NCI-H2227 (cell line): ENCODE data around the gene GNAS.
"Not testable (repeated sequence)": the region's sequence is repeated elsewhere in the genome, so short reads cannot be mapped to it uniquely, and the experiment has no call there.

Source experiments
- DNase-seq: peaks from one replicate; lab custom pipeline; 2025; ENCODE audit not compliant: unreplicated experiment; lab: John Stamatoyannopoulos, UW

GNAS gene

GRCh38 chr20:58923117-58923712 lies 70.7 kb downstream of the GNAS start:
- no peak for DNase-seq

GRCh38 chr20:58926802-58927489 lies 74.4 kb downstream of the GNAS start:
- DNase-seq, result no peak

DNA sequence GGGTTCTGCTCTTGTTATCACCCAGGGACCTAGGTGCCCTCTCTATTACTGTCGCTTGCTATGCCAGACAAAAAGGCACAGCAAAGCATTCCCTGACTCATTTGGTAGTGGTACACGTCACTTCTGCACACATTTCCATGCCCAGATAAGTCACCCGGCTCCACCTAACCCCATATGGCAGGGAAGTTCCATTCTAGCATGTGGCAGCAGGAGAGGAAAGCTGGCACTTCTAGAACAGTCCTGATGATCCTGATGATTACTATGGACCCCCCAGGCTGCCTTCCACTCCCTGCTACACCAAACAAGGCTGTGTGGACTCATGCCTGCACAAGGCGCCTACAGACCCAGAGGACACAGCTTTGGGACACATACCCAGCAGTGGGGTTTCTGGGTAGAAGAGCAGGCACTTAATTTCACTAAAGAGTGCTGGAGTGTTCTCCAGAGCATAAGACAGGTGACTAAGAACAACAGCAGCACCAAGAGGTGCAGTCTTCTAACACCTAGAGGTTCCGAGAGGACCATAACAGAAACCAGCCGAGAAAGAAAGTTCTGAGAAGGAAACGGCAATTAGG lies 75.1 kb downstream of the GNAS start:
- no peak for DNase-seq

GRCh38 chr20:58930496-58930895 lies 78.0 kb downstream of the GNAS start:
- no peak for DNase-seq

DNA sequence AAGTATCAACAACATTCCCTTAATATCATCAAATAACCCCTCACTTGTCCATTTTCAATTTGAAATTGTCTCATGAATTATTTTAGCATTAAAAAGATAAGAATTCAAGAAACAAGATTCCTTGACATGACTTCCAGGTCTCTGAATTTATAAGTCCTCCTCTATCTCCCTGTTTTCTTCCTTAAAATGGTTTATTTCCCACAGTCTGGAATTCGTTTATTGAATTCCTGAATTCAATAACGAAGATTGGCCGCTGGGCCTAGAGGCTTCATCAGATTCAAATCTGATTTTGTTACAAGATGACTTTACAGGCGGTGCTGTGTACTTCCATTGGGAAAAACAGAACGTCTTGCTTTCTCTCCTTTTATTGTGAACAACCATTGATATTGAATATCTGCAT lies 79.7 kb downstream of the GNAS start:
- no peak for DNase-seq

GRCh38 chr20:58938078-58938477 lies 85.6 kb downstream of the GNAS start:
- DNase-seq, result no peak

- DNase-seq, result no peak
These were observed 86.0 kb downstream of the GNAS start for GRCh38 chr20:58938541-58938940.

GRCh38 chr20:58941471-58941870 lies 89.0 kb downstream of the GNAS start:
- DNase-seq, result no peak

DNA sequence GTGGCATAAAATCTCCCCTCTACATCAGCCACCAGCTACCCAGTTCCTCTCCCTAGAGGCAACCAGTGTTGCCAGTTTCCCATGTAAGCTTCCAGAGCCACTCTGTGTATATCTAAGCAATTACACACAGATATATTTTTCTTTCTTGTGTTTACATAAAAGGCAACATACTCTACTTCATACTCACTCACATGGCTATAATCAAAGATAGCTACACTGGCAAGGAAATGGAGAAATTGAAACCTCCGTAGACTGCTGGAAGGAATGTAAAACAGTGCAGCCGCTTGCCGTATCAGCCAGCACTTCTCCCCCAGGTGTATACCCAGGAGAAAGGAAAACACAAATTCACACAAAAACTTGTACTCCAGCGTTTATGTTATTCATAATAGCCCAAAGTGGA lies 90.0 kb downstream of the GNAS start:
- DNase-seq, result no peak

DNA sequence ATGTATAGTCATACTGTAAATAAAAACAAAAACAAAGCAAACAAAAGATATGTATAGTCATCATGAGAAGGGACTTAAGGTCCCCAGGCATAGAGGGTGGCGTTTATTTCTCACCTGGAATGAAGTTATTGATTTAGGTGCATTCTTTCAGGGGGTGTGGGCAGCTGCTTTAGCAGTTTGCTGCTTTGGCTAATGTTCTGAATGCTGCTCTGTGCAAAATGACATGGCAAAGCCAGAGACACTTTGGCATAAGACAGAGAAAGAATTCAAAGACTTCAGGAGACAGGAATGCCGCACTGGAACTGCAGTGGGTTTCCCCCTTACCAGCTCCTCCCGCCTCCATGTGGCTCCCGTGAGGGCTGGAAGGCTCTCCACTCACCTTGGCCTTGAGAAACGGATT lies 92.1 kb downstream of the GNAS start:
- no peak for DNase-seq

DNA sequence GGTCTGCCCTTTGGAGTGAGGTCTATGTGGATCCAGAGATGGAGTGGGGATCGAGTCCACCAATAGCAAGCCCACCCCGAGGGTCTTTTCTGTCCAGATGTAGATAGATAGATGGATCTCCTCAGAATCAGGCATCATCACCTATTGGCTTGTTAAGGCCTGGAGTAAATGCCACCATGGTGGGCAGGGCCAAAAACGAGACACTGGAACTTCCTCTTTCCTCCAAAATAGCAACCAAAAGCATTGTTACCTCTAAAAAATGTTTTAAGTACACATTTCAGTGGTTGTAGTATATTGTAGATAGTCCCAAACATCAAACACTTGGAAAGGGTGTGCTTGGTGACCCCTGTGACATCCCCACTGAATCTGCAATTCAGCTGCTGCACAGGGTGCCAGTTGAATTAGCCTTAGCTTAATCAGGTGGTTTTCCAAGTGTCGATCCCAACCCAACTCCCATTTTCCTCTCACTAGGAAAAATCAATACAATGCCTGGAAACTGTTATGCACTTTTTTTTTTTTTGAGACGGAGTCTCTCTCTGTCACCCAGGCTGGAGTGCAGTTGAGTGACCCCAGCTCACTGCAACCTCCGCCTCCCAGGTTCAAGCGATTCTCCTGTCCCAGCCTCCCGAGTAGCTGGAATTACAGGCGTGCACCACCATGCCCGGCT lies 93.6 kb downstream of the GNAS start:
- DNase-seq, result no peak

DNA sequence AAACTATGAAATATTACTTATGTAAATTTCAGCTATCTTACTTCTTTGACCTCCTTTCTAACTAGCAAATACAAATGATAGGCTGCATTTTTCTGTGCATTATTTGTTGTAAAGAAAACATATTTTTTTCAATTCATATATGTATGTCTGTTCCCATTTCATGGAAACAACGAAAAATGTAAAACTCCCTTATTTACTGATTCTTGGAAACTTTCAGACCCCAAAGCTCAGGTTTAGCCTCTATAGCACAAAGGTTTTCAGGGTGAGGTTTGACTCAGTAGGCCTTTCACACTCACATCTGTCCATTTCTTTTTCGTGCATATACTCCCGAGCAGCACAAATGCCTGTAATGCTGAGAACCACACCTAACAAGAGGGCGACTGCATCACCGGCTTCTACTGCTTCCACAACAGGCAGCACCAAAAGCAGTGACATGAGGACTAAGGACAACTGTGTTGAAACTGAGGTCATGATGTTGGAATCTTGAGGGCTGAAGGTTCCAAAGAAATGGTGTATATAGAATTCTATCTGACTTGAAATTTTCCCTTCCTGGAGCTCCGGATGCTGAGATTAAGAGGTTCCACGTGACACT lies 95.4 kb downstream of the GNAS start:
- DNase-seq, result not testable (repeated sequence)

GRCh38 chr20:58950603-58951002 lies 98.1 kb downstream of the GNAS start:
- DNase-seq, result no peak

- DNase-seq, result no peak
These were observed 100.5 kb downstream of the GNAS start for GRCh38 chr20:58953050-58953449.

- no peak for DNase-seq
These were observed 103.6 kb downstream of the GNAS start for GRCh38 chr20:58956078-58956477.

GRCh38 chr20:58959652-58960051 lies 107.1 kb downstream of the GNAS start:
- no peak for DNase-seq
